Astrocyte (in vitro differentiated cells and primary cell): ENCODE measurements around the gene C1orf21. TPM values are rescaled to one million over a fixed set of nuclear protein-coding genes. Genes with fewer than 3 reads are reported as not detected.

Experiments
- DNase-seq: peaks from one replicate; pipeline ENCODE4 v3.0.0-alpha.2; 2010; ENCODE audit warnings: low read depth
- FAIRE-seq: peaks from 2 replicates; lab custom pipeline; 2011; peaks lifted over from hg19 to GRCh38; lab: Jason Lieb, UNC
- H2AFZ ChIP-seq: 2 replicates; pipeline ENCODE4 v1.6.0; 2012; ENCODE audit warnings: low read depth, low read length, inconsistent platforms
- H3K27ac ChIP-seq: 2 replicates; pipeline ENCODE4 v1.5.1; 2011; ENCODE audit warnings: low read depth, low read length, inconsistent platforms
- H3K27me3 ChIP-seq: 2 replicates; pipeline ENCODE4 v1.6.0; 2011; ENCODE audit warnings: low read length, inconsistent platforms; ENCODE audit not compliant: insufficient read depth
- H3K36me3 ChIP-seq: 2 replicates; pipeline ENCODE4 v1.5.1; 2011; ENCODE audit warnings: low read length, inconsistent platforms; ENCODE audit not compliant: insufficient read depth
- H3K4me1 ChIP-seq: 2 replicates; pipeline ENCODE4 v1.5.1; 2011; ENCODE audit warnings: low read length, inconsistent platforms; ENCODE audit not compliant: insufficient read depth
- H3K4me2 ChIP-seq: 2 replicates; pipeline ENCODE4 v1.6.0; 2012; ENCODE audit warnings: low read length, inconsistent platforms
- H3K4me3 ChIP-seq: 2 replicates; pipeline ENCODE4 v1.5.1; 2011; ENCODE audit warnings: low read depth, mild to moderate bottlenecking, low read length, inconsistent platforms; ENCODE audit not compliant: insufficient read depth
- H3K79me2 ChIP-seq: 2 replicates; pipeline ENCODE4 v1.6.0; 2012; ENCODE audit warnings: mild to moderate bottlenecking, low read length, inconsistent platforms; ENCODE audit not compliant: insufficient read depth
- H3K9ac ChIP-seq: 2 replicates; pipeline ENCODE4 v1.6.0; 2012; ENCODE audit warnings: mild to moderate bottlenecking, low read length, inconsistent platforms
- H3K9me3 ChIP-seq: 2 replicates; pipeline ENCODE4 v1.5.1; 2012; ENCODE audit warnings: low read depth, mild to moderate bottlenecking, low read length, inconsistent platforms; ENCODE audit not compliant: insufficient read depth
- H4K20me1 ChIP-seq: 2 replicates; pipeline ENCODE4 v1.6.0; 2012; ENCODE audit warnings: low read length, inconsistent platforms; ENCODE audit not compliant: insufficient read depth
- H3K27ac Mint-ChIP-seq: one replicate; pipeline ENCODE4 v1.8.0; 2021; ENCODE audit warnings: mild to moderate bottlenecking, mixed read lengths; ENCODE audit not compliant: unreplicated experiment
- H3K27me3 Mint-ChIP-seq: one replicate; pipeline ENCODE4 v1.8.0; 2021; ENCODE audit warnings: low read depth, mixed read lengths; ENCODE audit not compliant: unreplicated experiment
- H3K36me3 Mint-ChIP-seq: one replicate; pipeline ENCODE4 v1.8.0; 2021; ENCODE audit warnings: low read depth, mixed read lengths; ENCODE audit not compliant: unreplicated experiment
- H3K4me1 Mint-ChIP-seq: one replicate; pipeline ENCODE4 v1.8.0; 2021; ENCODE audit warnings: low read depth, mixed read lengths; ENCODE audit not compliant: unreplicated experiment
- H3K4me3 Mint-ChIP-seq: one replicate; pipeline ENCODE4 v1.8.0; 2021; ENCODE audit warnings: mild to moderate bottlenecking, moderate library complexity, mixed read lengths; ENCODE audit not compliant: unreplicated experiment
- H3K9me3 Mint-ChIP-seq: one replicate; pipeline ENCODE4 v1.8.0; 2021; ENCODE audit warnings: mild to moderate bottlenecking, mixed read lengths; ENCODE audit not compliant: unreplicated experiment
- EZH2 ChIP-seq: IDR thresholded peaks from 2 replicates; pipeline ENCODE4 v1.6.1; 2012; ENCODE audit warnings: mild to moderate bottlenecking, low read length, inconsistent platforms; ENCODE audit not compliant: insufficient read depth
- total RNA-seq: library from RNA; stranded (reverse); gene quantifications from 2 replicates; pipeline ENCODE4 v1.2.1, GENCODE V29; 2021
- TF ChIP-seq, protein P1 (sequence below): IDR thresholded peaks from 2 replicates; pipeline ENCODE4 v1.5.1; 2011; ENCODE audit warnings: low read depth, mild to moderate bottlenecking, inconsistent platforms, low read length, moderate library complexity; ENCODE audit not compliant: insufficient read depth

The C1orf21 gene
- total RNA-seq, 1 donor from 2014 or later: 15.1 TPM

DNA sequence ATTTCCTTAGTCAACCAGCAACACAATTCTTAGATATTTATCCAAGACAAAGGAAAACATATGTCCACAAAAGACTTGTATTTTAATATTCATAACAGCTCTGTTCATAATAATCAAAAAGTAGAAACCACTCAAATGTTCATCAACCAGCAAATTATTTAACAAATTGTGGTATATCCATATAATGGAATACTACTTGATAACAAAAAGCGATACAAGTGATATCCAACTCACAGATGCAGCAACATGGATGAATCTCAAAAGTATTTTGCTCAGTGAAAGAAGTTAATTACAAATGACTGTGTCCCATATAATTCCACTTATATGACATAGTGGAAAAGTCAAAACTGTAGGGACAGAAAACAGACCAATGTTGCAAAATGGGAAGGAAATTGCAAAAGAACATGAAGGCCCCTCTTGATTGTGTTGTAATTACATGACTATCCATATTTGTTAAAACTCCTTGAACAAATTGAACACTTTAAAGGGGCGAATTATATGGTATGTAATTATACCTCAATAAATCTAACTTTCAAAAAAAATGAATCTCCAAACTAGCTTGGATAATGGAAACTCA lies 250.9 kb downstream of the C1orf21 start:
- Histone ChIP-seq H3K4me1 (no peaks in the 10 kb centered on the region), H3K4me2 (no peak overlapping the region), H3K4me3 (no peak overlapping the region), H3K9me3 (no peaks in the 10 kb centered on the region), H3K79me2 (no peaks in the 10 kb centered on the region), H3K9ac (no peak overlapping the region), H3K27me3 (no peaks in the 10 kb centered on the region), H4K20me1 (no peaks in the 10 kb centered on the region), H3K36me3 (no peaks in the 10 kb centered on the region), H3K27ac (no peak overlapping the region), H2AFZ (no peak overlapping the region)
- no peak overlapping the region for H3K27ac Mint-ChIP-seq
- H3K36me3 Mint-ChIP-seq: peaks cover 2% of the 10 kb centered on the region
- no peak overlapping the region for H3K4me3 Mint-ChIP-seq
- FAIRE-seq: no peak
- H3K27me3 Mint-ChIP-seq: peaks cover 8% of the 10 kb centered on the region
- peaks cover 3% of the 10 kb centered on the region for H3K9me3 Mint-ChIP-seq
- peaks cover 1% of the 10 kb centered on the region for H3K4me1 Mint-ChIP-seq
- TF ChIP-seq, protein P1, sequence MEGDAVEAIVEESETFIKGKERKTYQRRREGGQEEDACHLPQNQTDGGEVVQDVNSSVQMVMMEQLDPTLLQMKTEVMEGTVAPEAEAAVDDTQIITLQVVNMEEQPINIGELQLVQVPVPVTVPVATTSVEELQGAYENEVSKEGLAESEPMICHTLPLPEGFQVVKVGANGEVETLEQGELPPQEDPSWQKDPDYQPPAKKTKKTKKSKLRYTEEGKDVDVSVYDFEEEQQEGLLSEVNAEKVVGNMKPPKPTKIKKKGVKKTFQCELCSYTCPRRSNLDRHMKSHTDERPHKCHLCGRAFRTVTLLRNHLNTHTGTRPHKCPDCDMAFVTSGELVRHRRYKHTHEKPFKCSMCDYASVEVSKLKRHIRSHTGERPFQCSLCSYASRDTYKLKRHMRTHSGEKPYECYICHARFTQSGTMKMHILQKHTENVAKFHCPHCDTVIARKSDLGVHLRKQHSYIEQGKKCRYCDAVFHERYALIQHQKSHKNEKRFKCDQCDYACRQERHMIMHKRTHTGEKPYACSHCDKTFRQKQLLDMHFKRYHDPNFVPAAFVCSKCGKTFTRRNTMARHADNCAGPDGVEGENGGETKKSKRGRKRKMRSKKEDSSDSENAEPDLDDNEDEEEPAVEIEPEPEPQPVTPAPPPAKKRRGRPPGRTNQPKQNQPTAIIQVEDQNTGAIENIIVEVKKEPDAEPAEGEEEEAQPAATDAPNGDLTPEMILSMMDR: no peak
- no peak for TF ChIP-seq EZH2
- no peak for DNase-seq

DNA sequence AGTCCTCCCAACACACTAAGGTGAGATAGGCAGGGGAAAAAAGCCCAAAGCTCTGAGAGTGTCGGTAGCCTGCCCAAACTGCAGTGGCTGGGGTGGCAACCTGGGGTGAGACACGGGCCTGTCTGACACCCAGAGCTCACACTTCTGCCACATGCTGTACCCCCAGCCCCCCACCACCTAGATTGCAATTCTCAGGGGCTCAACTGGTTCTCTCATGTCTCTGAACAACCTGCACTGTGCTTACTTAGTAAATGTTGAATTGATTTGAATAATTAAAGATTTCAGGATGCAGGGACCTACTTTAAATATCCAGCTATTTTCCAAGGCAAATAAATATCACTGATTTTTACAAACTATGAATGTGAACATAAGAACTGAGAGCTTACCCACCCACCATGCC lies 252.4 kb downstream of the C1orf21 start:
- TF ChIP-seq EZH2: no peak
- TF ChIP-seq, protein P1: no peak
- H3K36me3 Mint-ChIP-seq: peaks cover 2% of the 10 kb centered on the region
- H3K27ac Mint-ChIP-seq: no peak overlapping the region
- peaks cover 8% of the 10 kb centered on the region for H3K27me3 Mint-ChIP-seq
- no peak overlapping the region for H3K27ac ChIP-seq
- H3K9me3 Mint-ChIP-seq: peaks cover 3% of the 10 kb centered on the region
- H3K4me1 Mint-ChIP-seq: peaks cover 1% of the 10 kb centered on the region
- no peak for DNase-seq
- H4K20me1 ChIP-seq: no peaks in the 10 kb centered on the region
- H3K4me1 ChIP-seq: no peaks in the 10 kb centered on the region
- no peaks in the 10 kb centered on the region for H3K79me2 ChIP-seq
- H3K36me3 ChIP-seq: no peaks in the 10 kb centered on the region
- H3K4me3 Mint-ChIP-seq: no peak overlapping the region
- FAIRE-seq: no peak
- no peak overlapping the region for H2AFZ ChIP-seq
- H3K9me3 ChIP-seq: no peaks in the 10 kb centered on the region
- H3K27me3 ChIP-seq: no peaks in the 10 kb centered on the region
- no peak overlapping the region for H3K4me2 ChIP-seq
- H3K9ac ChIP-seq: no peak overlapping the region
- H3K4me3 ChIP-seq: no peak overlapping the region

DNA sequence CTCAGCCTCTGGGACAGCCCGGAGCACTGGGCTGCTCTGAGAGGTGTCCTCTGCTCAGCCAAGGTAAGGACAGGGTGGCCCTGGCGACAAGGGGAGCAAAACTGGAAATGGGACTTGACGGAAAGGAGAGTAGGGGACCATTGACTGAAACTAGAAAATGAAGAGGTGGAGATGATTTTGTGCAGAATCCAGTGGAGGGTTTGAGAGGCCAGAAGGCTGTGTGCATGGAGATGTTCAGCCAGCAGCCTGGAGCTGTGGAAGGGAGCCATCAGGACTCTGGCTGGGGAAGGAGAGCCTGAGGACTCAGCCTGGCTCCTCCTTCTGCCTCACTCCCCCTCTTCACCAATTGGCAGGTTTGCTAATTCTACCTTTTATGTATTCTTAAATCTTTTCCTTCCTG lies 253.7 kb downstream of the C1orf21 start:
- DNase-seq (no peak), FAIRE-seq (no peak)
- Histone ChIP-seq H3K4me3 (no peak overlapping the region), H3K79me2 (no peaks in the 10 kb centered on the region), H3K27me3 (no peaks in the 10 kb centered on the region), H3K9ac (no peak overlapping the region), H3K9me3 (no peaks in the 10 kb centered on the region), H3K27ac (no peak overlapping the region), H4K20me1 (no peaks in the 10 kb centered on the region), H2AFZ (no peak overlapping the region), H3K4me2 (no peak overlapping the region), H3K36me3 (no peaks in the 10 kb centered on the region), H3K4me1 (no peaks in the 10 kb centered on the region)
- Mint-ChIP-seq H3K36me3 (no peaks in the 10 kb centered on the region), H3K4me1 (peaks cover 1% of the 10 kb centered on the region), H3K27ac (no peak overlapping the region), H3K4me3 (no peak overlapping the region), H3K9me3 (no peaks in the 10 kb centered on the region), H3K27me3 (peaks cover 8% of the 10 kb centered on the region)
- no peak for TF ChIP-seq EZH2
- TF ChIP-seq, protein P1: no peak
